ENCODE results near the gene MICU1.

GRCh38 chr10:72658696-72659400, 33.0 kb upstream of the MICU1 start:
- no peak for TF ChIP-seq POLR2A (IDR thresholded peaks at IDR 0.05)
- TF ChIP-seq, protein P1, sequence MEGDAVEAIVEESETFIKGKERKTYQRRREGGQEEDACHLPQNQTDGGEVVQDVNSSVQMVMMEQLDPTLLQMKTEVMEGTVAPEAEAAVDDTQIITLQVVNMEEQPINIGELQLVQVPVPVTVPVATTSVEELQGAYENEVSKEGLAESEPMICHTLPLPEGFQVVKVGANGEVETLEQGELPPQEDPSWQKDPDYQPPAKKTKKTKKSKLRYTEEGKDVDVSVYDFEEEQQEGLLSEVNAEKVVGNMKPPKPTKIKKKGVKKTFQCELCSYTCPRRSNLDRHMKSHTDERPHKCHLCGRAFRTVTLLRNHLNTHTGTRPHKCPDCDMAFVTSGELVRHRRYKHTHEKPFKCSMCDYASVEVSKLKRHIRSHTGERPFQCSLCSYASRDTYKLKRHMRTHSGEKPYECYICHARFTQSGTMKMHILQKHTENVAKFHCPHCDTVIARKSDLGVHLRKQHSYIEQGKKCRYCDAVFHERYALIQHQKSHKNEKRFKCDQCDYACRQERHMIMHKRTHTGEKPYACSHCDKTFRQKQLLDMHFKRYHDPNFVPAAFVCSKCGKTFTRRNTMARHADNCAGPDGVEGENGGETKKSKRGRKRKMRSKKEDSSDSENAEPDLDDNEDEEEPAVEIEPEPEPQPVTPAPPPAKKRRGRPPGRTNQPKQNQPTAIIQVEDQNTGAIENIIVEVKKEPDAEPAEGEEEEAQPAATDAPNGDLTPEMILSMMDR (IDR thresholded peaks at IDR 0.05): no peak
